IMR-90 (cell line): ENCODE data around the gene CHD9. TPM values are rescaled to one million over a fixed set of nuclear protein-coding genes. Genes with fewer than 3 reads are reported as not detected.
A peak's percentile ranks its signal among the peaks of the same experiment; 100 is the strongest.

Source experiments
- ATAC-seq: fragments of 200-7000 bp; cut with Tn5 transposase; 2 replicates; pipeline ENCODE4 v1.9.1; 2020; ENCODE audit warnings: low read depth, mild to moderate bottlenecking, moderate library complexity
- BruUV-seq: library from RNA; stranded (reverse); fragments of 400-500 nt; replicated peaks from 2 replicates; lab custom pipeline; 2021; lab: Mats Ljungman, UMichigan
- CTCF ChIA-PET: fragments of 300-600 bp; formaldehyde crosslinking; extraction: SDS; loops from one replicate; lab custom pipeline; 2021; ENCODE audit warnings: antibody characterized with exemption; lab: Yijun Ruan, JAX
- POLR2A ChIA-PET: fragments of 300-600 bp; sonication (Branson Sonifier 250); formaldehyde crosslinking; loops from one replicate; lab custom pipeline; 2022; ENCODE audit warnings: antibody characterized with exemption; ENCODE audit not compliant: unreplicated experiment; lab: Charles Lee
- DNase-seq: peaks from one replicate; pipeline ENCODE4 v3.0.0; 2013
- H2AFZ ChIP-seq: replicated peaks from 2 replicates; pipeline ENCODE3; 2013; ENCODE audit warnings: low read length, mild to moderate bottlenecking; ENCODE audit not compliant: poor library complexity
- H2AK5ac ChIP-seq: 2 replicates; pipeline ENCODE4 v1.6.1; 2013; ENCODE audit warnings: low read depth, low read length, inconsistent platforms
- H2AK9ac ChIP-seq: replicated peaks from 2 replicates; pipeline ENCODE3; 2013; ENCODE audit warnings: mild to moderate bottlenecking, low read depth, low read length, moderate library complexity; ENCODE audit not compliant: poor library complexity
- H2BK120ac ChIP-seq: 2 replicates; pipeline ENCODE4 v1.6.1; 2013; ENCODE audit warnings: low read depth, low read length, inconsistent platforms
- H2BK15ac ChIP-seq: 3 replicates; pipeline ENCODE4 v1.6.1; 2013; ENCODE audit warnings: low read depth, low read length, inconsistent platforms
- H2BK20ac ChIP-seq: 2 replicates; pipeline ENCODE4 v1.6.1; 2013; ENCODE audit warnings: low read depth, mild to moderate bottlenecking, inconsistent platforms, low read length, moderate library complexity
- H2BK5ac ChIP-seq: 2 replicates; pipeline ENCODE4 v1.6.1; 2013; ENCODE audit warnings: mild to moderate bottlenecking, low read depth, low read length, inconsistent platforms; ENCODE audit not compliant: poor library complexity, severe bottlenecking
- H3K14ac ChIP-seq: replicated peaks from 2 replicates; pipeline ENCODE4 v1.6.1; 2013; ENCODE audit warnings: low read depth, low read length, inconsistent platforms
- H3K18ac ChIP-seq: 2 replicates; pipeline ENCODE4 v1.6.1; 2013; ENCODE audit warnings: low read depth, low read length, control low read depth
- H3K23ac ChIP-seq: 2 replicates; pipeline ENCODE4 v1.6.1; 2013; ENCODE audit warnings: low read depth, low read length, inconsistent platforms
- H3K27ac ChIP-seq: 2 replicates; pipeline ENCODE4 v1.5.1; 2013; ENCODE audit warnings: mild to moderate bottlenecking, control low read depth, low read length; ENCODE audit not compliant: insufficient read depth
- H3K27me3 ChIP-seq: 2 replicates; pipeline ENCODE4 v1.6.1; 2013; ENCODE audit warnings: low read length; ENCODE audit not compliant: control insufficient read depth, insufficient read depth
- H3K36me3 ChIP-seq: 2 replicates; pipeline ENCODE4 v1.6.1; 2013; ENCODE audit warnings: low read length, mixed read lengths; ENCODE audit not compliant: control insufficient read depth, insufficient read depth
- H3K4ac ChIP-seq: 2 replicates; pipeline ENCODE4 v1.6.1; 2013; ENCODE audit warnings: low read depth, low read length, inconsistent platforms
- H3K4me1 ChIP-seq: 2 replicates; pipeline ENCODE4 v1.6.1; 2013; ENCODE audit warnings: low read length, mixed read lengths; ENCODE audit not compliant: control insufficient read depth, insufficient read depth
- H3K4me2 ChIP-seq: 2 replicates; pipeline ENCODE4 v1.6.1; 2013; ENCODE audit warnings: low read depth, mild to moderate bottlenecking, control low read depth, low read length, moderate library complexity
- H3K4me3 ChIP-seq: 2 replicates; pipeline ENCODE4 v1.5.1; 2013; ENCODE audit warnings: low read depth, mild to moderate bottlenecking, control low read depth, low read length, moderate library complexity; ENCODE audit not compliant: insufficient read depth
- H3K56ac ChIP-seq: 2 replicates; pipeline ENCODE4 v1.6.1; 2013; ENCODE audit warnings: low read length, inconsistent platforms; ENCODE audit not compliant: insufficient read depth; ENCODE audit errors: extremely low read depth
- H3K79me1 ChIP-seq, 2 experiments: 2 replicates each; pipeline ENCODE4 v1.6.1; 2013; ENCODE audit warnings: low read length in 2 of 2, inconsistent platforms in 1 of 2, low read depth in 1 of 2
- H3K9ac ChIP-seq: 2 replicates; pipeline ENCODE4 v1.6.1; 2013; ENCODE audit warnings: low read depth, low read length, control low read depth
- H3K9me1 ChIP-seq: 2 replicates; pipeline ENCODE4 v1.6.1; 2013; ENCODE audit warnings: low read length, inconsistent platforms; ENCODE audit not compliant: insufficient read depth
- H3K9me3 ChIP-seq: 2 replicates; pipeline ENCODE4 v1.6.1; 2013; ENCODE audit warnings: low read length; ENCODE audit not compliant: control insufficient read depth, insufficient read depth
- H4K20me1 ChIP-seq: 2 replicates; pipeline ENCODE4 v1.6.1; 2013; ENCODE audit warnings: low read length, inconsistent platforms; ENCODE audit not compliant: insufficient read depth
- H4K5ac ChIP-seq: 2 replicates; pipeline ENCODE4 v1.6.1; 2013; ENCODE audit warnings: mild to moderate bottlenecking, low read depth, low read length, control low read depth
- H4K8ac ChIP-seq, 2 experiments: 2 replicates each; pipeline ENCODE4 v1.6.1; 2013; ENCODE audit warnings: low read depth in 2 of 2, low read length in 2 of 2, control low read depth in 1 of 2, inconsistent platforms in 1 of 2
- H4K91ac ChIP-seq: 2 replicates; pipeline ENCODE4 v1.6.1; 2013; ENCODE audit warnings: low read depth, low read length, inconsistent platforms; ENCODE audit not compliant: insufficient read depth
- BHLHE40 ChIP-seq: fragments of 150-350 bp; IDR thresholded peaks from 2 replicates; pipeline ENCODE4 v1.6.1; 2016; ENCODE audit warnings: mild to moderate bottlenecking, low read depth, low read length
- CEBPB ChIP-seq: IDR thresholded peaks from 2 replicates; pipeline ENCODE4 v1.6.1; 2012; ENCODE audit warnings: low read depth, low read length, improper control_type of control experiment
- FOS ChIP-seq: fragments of 150-350 bp; IDR thresholded peaks from 2 replicates; pipeline ENCODE4 v1.6.1; 2016; ENCODE audit warnings: low read depth, low read length
- MAZ ChIP-seq: IDR thresholded peaks from 2 replicates; pipeline ENCODE4 v1.6.1; 2012; ENCODE audit warnings: low read depth, mild to moderate bottlenecking, low read length, improper control_type of control experiment, moderate library complexity, borderline replicate concordance
- MXI1 ChIP-seq: IDR thresholded peaks from 2 replicates; pipeline ENCODE4 v1.6.1; 2012; ENCODE audit warnings: low read depth, mild to moderate bottlenecking, low read length, moderate library complexity, borderline replicate concordance
- NFE2L2 ChIP-seq: fragments of 150-350 bp; IDR thresholded peaks from 2 replicates; pipeline ENCODE4 v1.6.1; 2016; ENCODE audit warnings: low read depth, mild to moderate bottlenecking, low read length
- RAD21 ChIP-seq: IDR thresholded peaks from 2 replicates; pipeline ENCODE4 v1.6.1; 2012; ENCODE audit warnings: low read length, improper control_type of control experiment
- SMC3 ChIP-seq: fragments of 150-350 bp; IDR thresholded peaks from 2 replicates; pipeline ENCODE4 v1.6.1; 2016; ENCODE audit warnings: low read depth, mild to moderate bottlenecking, antibody characterized with exemption, low read length, moderate library complexity
- WGBS, 2 experiments: methylation state at CpG; one replicate each; pipeline versions ENCODE4 v1.1.5 to v1.1.7; 2013; ENCODE audit warnings: missing lambda C conversion rate in 2 of 2; ENCODE audit not compliant: insufficient read length in 1 of 2; ENCODE audit errors: extremely low coverage in 2 of 2; 5-methylcytosine and 5-hydroxymethylcytosine counted together
- dilution Hi-C: fragments of 300-500 bp; cut with HindIII; formaldehyde crosslinking; loops from one replicate; pipeline ENCODE4 v1.14.3; 2018; ENCODE audit warnings: low sequenced_read_pairs; ENCODE audit not compliant: unreplicated experiment
- in situ Hi-C: fragments of 300-500 bp; cut with MboI; formaldehyde crosslinking; loops from 3 replicates; pipeline ENCODE4 v1.14.3; 2019; ENCODE audit warnings: low sequenced_read_pairs, inconsistent platforms, mixed read lengths
- intact Hi-C: fragments of 100-400 bp; cut with micrococcal nuclease; formaldehyde crosslinking; loops from 2 replicates; pipeline ENCODE4 v1.10.0; 2022
- polyA plus RNA-seq, 3 experiments: library from polyadenylated mRNA; depleted of rRNA; stranded (reverse); fragments of >200 nt; gene quantifications; 2 replicates each; pipeline ENCODE4 v1.2.3, GENCODE V29; 2012; ENCODE audit warnings: low replicate concordance in 1 of 3
- total RNA-seq: library from RNA; depleted of rRNA; stranded (reverse); fragments of >200 nt; gene quantifications from 2 replicates; pipeline ENCODE4 v1.2.3, GENCODE V29; 2012
- TF ChIP-seq, protein P1 (sequence below): fragments of 150-350 bp; IDR thresholded peaks from 2 replicates; pipeline ENCODE4 v1.6.1; 2016; ENCODE audit warnings: low read depth, mild to moderate bottlenecking, low read length, moderate library complexity, borderline replicate concordance
- TF ChIP-seq, protein P2 (sequence below): conservative IDR thresholded peaks from 2 replicates; pipeline ENCODE4 v1.5.1; 2012; ENCODE audit warnings: mild to moderate bottlenecking, low read depth, low read length, improper control_type of control experiment
- TF ChIP-seq, protein P3 (sequence below): fragments of 150-350 bp; IDR thresholded peaks from 2 replicates; pipeline ENCODE4 v1.6.1; 2017; ENCODE audit warnings: mild to moderate bottlenecking, antibody characterized with exemption, low read length, low read depth

Gene CHD9
- total and polyA plus RNA-seq, 2 of the 4 experiments (the other 2 are of a cell fraction): 9.1 to 48.8 TPM

DNA sequence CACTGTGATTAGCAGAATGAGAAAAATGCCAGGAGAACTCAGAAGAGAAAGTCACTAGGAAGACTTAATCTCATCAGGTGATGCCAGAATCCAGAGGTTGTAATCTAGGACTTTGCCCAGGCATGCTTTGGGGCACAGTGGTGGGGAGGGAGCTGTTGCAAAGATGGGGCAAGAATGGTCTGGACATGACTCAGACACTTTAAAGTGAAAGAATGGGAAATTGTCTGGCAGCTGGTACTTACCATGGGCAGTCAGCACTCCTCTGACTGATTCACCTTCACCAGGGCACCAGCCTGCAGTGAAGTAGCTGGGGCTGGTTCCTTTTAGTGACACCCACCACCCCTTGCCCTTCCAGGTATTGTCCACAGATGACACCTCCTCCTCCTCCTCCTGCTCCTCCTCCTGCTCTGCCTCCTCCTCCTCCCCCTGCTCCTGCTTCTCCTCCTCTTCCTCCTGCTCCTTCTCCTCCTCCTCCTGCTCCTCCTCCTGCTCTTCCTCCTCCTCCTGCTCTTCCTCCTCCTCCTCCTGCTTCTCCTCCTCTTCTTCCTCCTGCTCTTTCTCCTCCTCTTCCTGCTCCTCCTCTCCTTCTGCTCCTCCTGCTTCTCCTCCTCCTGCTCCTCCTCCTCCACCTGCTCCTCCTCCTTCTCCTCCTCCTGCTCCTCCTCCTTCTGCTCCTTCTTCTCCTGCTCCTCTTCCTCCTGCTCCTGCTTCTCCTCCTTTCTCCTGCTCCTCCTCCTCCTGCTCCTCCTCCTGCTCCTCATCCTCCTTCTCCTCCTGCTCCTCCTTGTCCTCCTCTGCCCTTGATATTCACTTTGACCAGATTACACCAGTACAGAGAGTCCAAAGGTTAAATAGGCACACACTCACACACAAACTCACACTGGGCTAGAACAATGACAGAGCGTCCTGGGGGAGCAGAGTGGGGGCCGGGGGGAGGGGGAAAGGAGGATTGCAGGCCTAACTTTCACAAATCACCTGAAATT, 2.0 kb upstream of the CHD9 start, which contains the start of gene CHD9NB:
TSS of gene CHD9NB (minus strand) at position 379 of the 983 bp plus-strand sequence. CDS start 8,739 bp downstream, outside the sequence.
- no CpG with 5 or more reads among the region's 2 CpGs for WGBS, 2 experiments
- dilution Hi-C loops: no loop called here
- POLR2A ChIA-PET: interaction anchor here (0.6 to 0.7 kb wide), 3 partner anchors 13 to 383 kb away, joined by 3 to 5 read pairs (median 5); no protein-coding TSS in a partner anchor
- Histone ChIP-seq H3K4me1 (peaks cover 20% of the 10 kb centered on the region), H4K20me1 (no peaks in the 10 kb centered on the region), H2AK9ac (peak within 1 kb of the TSS; percentile 96), H3K14ac (peak within 1 kb of the TSS; percentile 94), H2AK5ac (peak within 1 kb of the TSS; percentile 98), H4K91ac (peak within 1 kb of the TSS; percentile 92), H3K56ac (peak within 1 kb of the TSS; percentile 70), H4K5ac (peak within 1 kb of the TSS; percentile 94), H2AFZ (peak within 1 kb of the TSS; percentile 91), H3K23ac (peak within 1 kb of the TSS; percentile 91), H3K4ac (peak within 1 kb of the TSS; percentile 96), H3K27me3 (no peaks in the 10 kb centered on the region), H4K8ac (peak within 1 kb of the TSS; percentile 65 to 92), H3K4me2 (peak within 1 kb of the TSS; percentile 87), H3K27ac (peak within 1 kb of the TSS; percentile 94), H3K9me3 (no peaks in the 10 kb centered on the region), H3K9me1 (peaks cover 11% of the 10 kb centered on the region), H3K4me3 (peak within 1 kb of the TSS; percentile 37), H2BK5ac (peak within 1 kb of the TSS; percentile 97), H3K36me3 (no peaks in the 10 kb centered on the region; the same call in 1 of the 2 replicates), H3K9ac (peak within 1 kb of the TSS; percentile 56), H2BK120ac (peak within 1 kb of the TSS; percentile 84), H3K18ac (peak within 1 kb of the TSS; percentile 87), H3K79me1 (peaks cover 11 to 47% of the 10 kb centered on the region in 2 experiments), H2BK20ac (peak within 1 kb of the TSS; percentile 68), H2BK15ac (peak within 1 kb of the TSS; percentile 85; the same call in 2 of the 3 replicates)
- DNase-seq (peak; percentile 86), ATAC-seq (peak; percentile 50)
- CTCF ChIA-PET: interaction anchor here (0.8 to 3.0 kb wide), 3 partner anchors 25 to 151 kb away, joined by 3 to 17 read pairs (median 3); no protein-coding TSS in a partner anchor
- intact Hi-C loops: loop anchor here (5.0 kb wide), 1 partner anchor 169 kb away; no protein-coding TSS in a partner anchor
- BruUV-seq: no TSS peak
- in situ Hi-C loops: loop anchor here (10.0 to 25.0 kb wide), 4 partner anchors 102 to 1166 kb away; partner anchors contain the start of gene RBL2
- TF ChIP-seq, protein P1, sequence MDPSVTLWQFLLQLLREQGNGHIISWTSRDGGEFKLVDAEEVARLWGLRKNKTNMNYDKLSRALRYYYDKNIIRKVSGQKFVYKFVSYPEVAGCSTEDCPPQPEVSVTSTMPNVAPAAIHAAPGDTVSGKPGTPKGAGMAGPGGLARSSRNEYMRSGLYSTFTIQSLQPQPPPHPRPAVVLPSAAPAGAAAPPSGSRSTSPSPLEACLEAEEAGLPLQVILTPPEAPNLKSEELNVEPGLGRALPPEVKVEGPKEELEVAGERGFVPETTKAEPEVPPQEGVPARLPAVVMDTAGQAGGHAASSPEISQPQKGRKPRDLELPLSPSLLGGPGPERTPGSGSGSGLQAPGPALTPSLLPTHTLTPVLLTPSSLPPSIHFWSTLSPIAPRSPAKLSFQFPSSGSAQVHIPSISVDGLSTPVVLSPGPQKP: no peak
- TF ChIP-seq, protein P2, sequence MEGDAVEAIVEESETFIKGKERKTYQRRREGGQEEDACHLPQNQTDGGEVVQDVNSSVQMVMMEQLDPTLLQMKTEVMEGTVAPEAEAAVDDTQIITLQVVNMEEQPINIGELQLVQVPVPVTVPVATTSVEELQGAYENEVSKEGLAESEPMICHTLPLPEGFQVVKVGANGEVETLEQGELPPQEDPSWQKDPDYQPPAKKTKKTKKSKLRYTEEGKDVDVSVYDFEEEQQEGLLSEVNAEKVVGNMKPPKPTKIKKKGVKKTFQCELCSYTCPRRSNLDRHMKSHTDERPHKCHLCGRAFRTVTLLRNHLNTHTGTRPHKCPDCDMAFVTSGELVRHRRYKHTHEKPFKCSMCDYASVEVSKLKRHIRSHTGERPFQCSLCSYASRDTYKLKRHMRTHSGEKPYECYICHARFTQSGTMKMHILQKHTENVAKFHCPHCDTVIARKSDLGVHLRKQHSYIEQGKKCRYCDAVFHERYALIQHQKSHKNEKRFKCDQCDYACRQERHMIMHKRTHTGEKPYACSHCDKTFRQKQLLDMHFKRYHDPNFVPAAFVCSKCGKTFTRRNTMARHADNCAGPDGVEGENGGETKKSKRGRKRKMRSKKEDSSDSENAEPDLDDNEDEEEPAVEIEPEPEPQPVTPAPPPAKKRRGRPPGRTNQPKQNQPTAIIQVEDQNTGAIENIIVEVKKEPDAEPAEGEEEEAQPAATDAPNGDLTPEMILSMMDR: no peak
- TF ChIP-seq, protein P3, sequence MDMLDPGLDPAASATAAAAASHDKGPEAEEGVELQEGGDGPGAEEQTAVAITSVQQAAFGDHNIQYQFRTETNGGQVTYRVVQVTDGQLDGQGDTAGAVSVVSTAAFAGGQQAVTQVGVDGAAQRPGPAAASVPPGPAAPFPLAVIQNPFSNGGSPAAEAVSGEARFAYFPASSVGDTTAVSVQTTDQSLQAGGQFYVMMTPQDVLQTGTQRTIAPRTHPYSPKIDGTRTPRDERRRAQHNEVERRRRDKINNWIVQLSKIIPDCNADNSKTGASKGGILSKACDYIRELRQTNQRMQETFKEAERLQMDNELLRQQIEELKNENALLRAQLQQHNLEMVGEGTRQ: no peak; the same call in 1 of the 2 replicates
- TF ChIP-seq RAD21: no peak
- peak; percentile 69; the same call in 1 of the 2 replicates for TF ChIP-seq MAZ
- peak; percentile 54; the same call in 1 of the 2 replicates for TF ChIP-seq MXI1
- peak; percentile 53; the same call in 1 of the 2 replicates for TF ChIP-seq FOS
- no peak for TF ChIP-seq SMC3
- 0 out of 2 replicates have a peak, but pooled peaks have one; percentile 28 for TF ChIP-seq NFE2L2
- TF ChIP-seq CEBPB: peak; percentile 92
- peak; percentile 51; the same call in 1 of the 2 replicates for TF ChIP-seq BHLHE40
